H1 (cell line): Measurements from ENCODE around the gene MRPL47. TPM values are rescaled to one million over a fixed set of nuclear protein-coding genes. Genes with fewer than 3 reads are reported as not detected.

ENCODE experiments used
- CTCF ChIA-PET: fragments of 300-600 bp; sonication (Branson Sonifier 250); formaldehyde crosslinking; loops from one replicate; lab custom pipeline; 2021; ENCODE audit not compliant: partially characterized antibody; lab: Charles Lee
- POLR2A ChIA-PET: fragments of 300-600 bp; sonication (Branson Sonifier 250); formaldehyde crosslinking; loops from one replicate; lab custom pipeline; 2021; ENCODE audit warnings: inconsistent platforms; ENCODE audit not compliant: partially characterized antibody; lab: Charles Lee
- DNase-seq, 2 experiments: peaks; one replicate each; pipeline versions ENCODE4 v3.0.0 to v3.0.0-alpha.2; 2010 to 2022; ENCODE audit warnings: low spot score in 2 of 2, low read depth in 1 of 2, mixed read lengths in 1 of 2
- FAIRE-seq: peaks from 2 replicates; lab custom pipeline; 2011; peaks lifted over from hg19 to GRCh38; lab: Jason Lieb, UNC
- H2AFZ ChIP-seq: 2 replicates; pipeline ENCODE4 v1.8.1; 2012; ENCODE audit warnings: low read length, inconsistent platforms
- H2AK5ac ChIP-seq: 2 replicates; pipeline ENCODE4 v1.6.1; 2013; ENCODE audit warnings: low read depth, low read length
- H2BK120ac ChIP-seq: replicated peaks from 2 replicates; pipeline ENCODE3; 2013; ENCODE audit warnings: low read depth, low read length, inconsistent platforms
- H2BK12ac ChIP-seq: 2 replicates; pipeline ENCODE4 v1.6.1; 2013; ENCODE audit warnings: low read depth, low read length
- H2BK15ac ChIP-seq: 2 replicates; pipeline ENCODE4 v1.6.1; 2013; ENCODE audit warnings: low read length
- H2BK20ac ChIP-seq: 2 replicates; pipeline ENCODE4 v1.6.1; 2013; ENCODE audit warnings: low read length
- H2BK5ac ChIP-seq: 2 replicates; pipeline ENCODE4 v1.6.1; 2013; ENCODE audit warnings: low read depth, low read length
- H3K14ac ChIP-seq: 2 replicates; pipeline ENCODE4 v1.6.1; 2013; ENCODE audit warnings: inconsistent platforms; ENCODE audit not compliant: insufficient read length
- H3K18ac ChIP-seq: 2 replicates; pipeline ENCODE4 v1.6.1; 2013; ENCODE audit warnings: low read length; ENCODE audit errors: extremely low read depth
- H3K23ac ChIP-seq: 2 replicates; pipeline ENCODE4 v1.6.1; 2013; ENCODE audit warnings: inconsistent platforms; ENCODE audit not compliant: insufficient read length
- H3K23me2 ChIP-seq: 2 replicates; pipeline ENCODE4 v1.6.1; 2013; ENCODE audit warnings: low read depth, low read length
- H3K27ac ChIP-seq: 2 replicates; pipeline ENCODE4 v1.6.1; 2011; ENCODE audit warnings: low read depth, low read length, inconsistent platforms
- H3K27me3 ChIP-seq, 4 experiments: replicated peaks in 1 of 4; 1 replicate in 1 of 4; 2 replicates in 3 of 4; pipeline versions ENCODE4 v1.6.1 to v1.8.1; 2011 to 2013; ENCODE audit warnings: low read length in 3 of 4, mild to moderate bottlenecking in 3 of 4, inconsistent platforms in 2 of 4, mixed read lengths in 2 of 4, moderate library complexity in 1 of 4; ENCODE audit not compliant: control insufficient read depth in 3 of 4, insufficient read depth in 3 of 4; ENCODE audit errors: extremely low read depth in 1 of 4
- H3K36me3 ChIP-seq, 4 experiments: 2 replicates each; pipeline versions ENCODE4 v1.6.1 to v1.8.1; 2011 to 2013; ENCODE audit warnings: mild to moderate bottlenecking in 4 of 4, low read length in 3 of 4, moderate library complexity in 2 of 4, control low read depth in 1 of 4, inconsistent platforms in 1 of 4; ENCODE audit not compliant: insufficient read depth in 4 of 4, control insufficient read depth in 2 of 4
- H3K4ac ChIP-seq: replicated peaks from 2 replicates; pipeline ENCODE3; 2013; ENCODE audit warnings: low read length, low read depth, mixed read lengths, inconsistent platforms; ENCODE audit not compliant: insufficient read length
- H3K4me1 ChIP-seq, 4 experiments: replicated peaks in 1 of 4; 1 replicate in 1 of 4; 2 replicates in 3 of 4; pipeline versions ENCODE4 v1.6.1 to v1.8.1; 2011 to 2013; ENCODE audit warnings: low read length in 3 of 4, inconsistent platforms in 2 of 4, mixed read lengths in 1 of 4; ENCODE audit not compliant: insufficient read depth in 4 of 4, control insufficient read depth in 3 of 4
- H3K4me2 ChIP-seq, 2 experiments: 2 replicates each; pipeline versions ENCODE4 v1.6.1 to v1.8.1; 2011 to 2013; ENCODE audit warnings: low read depth in 2 of 2, low read length in 2 of 2, control low read depth in 1 of 2, inconsistent platforms in 1 of 2, mild to moderate bottlenecking in 1 of 2; ENCODE audit not compliant: insufficient read depth in 1 of 2
- H3K4me3 ChIP-seq, 4 experiments: fragments of 200-600, 300-600 bp in 1 of 4; sonication (generic), shearing (Covaris generic), sonication (Bioruptor Twin) in 1 of 4; 2 replicates each; pipeline versions ENCODE4 v1.5.1 to v1.8.1; 2011 to 2016; ENCODE audit warnings: low read length in 4 of 4, low read depth in 3 of 4, control low read depth in 2 of 4, inconsistent platforms in 2 of 4, mild to moderate bottlenecking in 2 of 4, mixed read lengths in 1 of 4, moderate library complexity in 1 of 4; ENCODE audit not compliant: insufficient read depth in 2 of 4; ENCODE audit errors: extremely low read depth in 1 of 4
- H3K56ac ChIP-seq: replicated peaks from 2 replicates; pipeline ENCODE3; 2013; ENCODE audit warnings: low read depth, mild to moderate bottlenecking, mixed read lengths, low read length, inconsistent platforms; ENCODE audit not compliant: insufficient read length
- H3K79me1 ChIP-seq: 2 replicates; pipeline ENCODE4 v1.6.1; 2013; ENCODE audit warnings: low read depth, low read length, control low read depth
- H3K79me2 ChIP-seq, 2 experiments: 2 replicates each; pipeline versions ENCODE4 v1.6.1 to v1.8.1; 2012 to 2013; ENCODE audit warnings: low read length in 2 of 2, mild to moderate bottlenecking in 2 of 2, inconsistent platforms in 1 of 2; ENCODE audit not compliant: insufficient read depth in 2 of 2, control insufficient read depth in 1 of 2
- H3K9ac ChIP-seq, 4 experiments: replicated peaks in 1 of 4; 1 replicate in 1 of 4; 2 replicates in 3 of 4; pipeline versions ENCODE4 v1.6.1 to v1.8.1; 2011 to 2013; ENCODE audit warnings: low read depth in 3 of 4, low read length in 3 of 4, control low read depth in 2 of 4, mild to moderate bottlenecking in 2 of 4, moderate library complexity in 2 of 4, inconsistent platforms in 1 of 4; ENCODE audit errors: extremely low read depth in 1 of 4
- H3K9me3 ChIP-seq, 2 experiments: 2 replicates each; pipeline versions ENCODE4 v1.6.1 to v1.8.1; 2012 to 2013; ENCODE audit warnings: mild to moderate bottlenecking in 2 of 2, moderate library complexity in 2 of 2, control low read depth in 1 of 2, inconsistent platforms in 1 of 2, low read depth in 1 of 2, low read length in 1 of 2, mixed read lengths in 1 of 2; ENCODE audit not compliant: insufficient read depth in 2 of 2
- H4K20me1 ChIP-seq, 2 experiments: replicated peaks in 1 of 2; 2 replicates each; pipeline versions ENCODE3 to v1.8.1; 2011 to 2013; ENCODE audit warnings: inconsistent platforms in 2 of 2, low read length in 2 of 2, mild to moderate bottlenecking in 1 of 2; ENCODE audit not compliant: insufficient read depth in 2 of 2, control insufficient read depth in 1 of 2
- H4K5ac ChIP-seq: 2 replicates; pipeline ENCODE4 v1.6.1; 2013; ENCODE audit warnings: low read length, low read depth, mixed read lengths, inconsistent platforms; ENCODE audit not compliant: insufficient read length
- H4K8ac ChIP-seq: 2 replicates; pipeline ENCODE4 v1.8.0; 2013; ENCODE audit warnings: mild to moderate bottlenecking, moderate library complexity, low read length, inconsistent platforms; ENCODE audit not compliant: insufficient read depth; ENCODE audit errors: extremely low read depth
- H4K91ac ChIP-seq: replicated peaks from 2 replicates; pipeline ENCODE3; 2013; ENCODE audit warnings: low read length, mixed read lengths, inconsistent platforms; ENCODE audit not compliant: insufficient read length
- ATF2 ChIP-seq: IDR thresholded peaks from 2 replicates; pipeline ENCODE4 v1.6.1; 2012; ENCODE audit warnings: low read length, inconsistent platforms
- GABPA ChIP-seq: IDR thresholded peaks from 2 replicates; pipeline ENCODE4 v1.6.1; 2011; ENCODE audit warnings: mild to moderate bottlenecking, low read length, moderate library complexity, borderline replicate concordance; ENCODE audit not compliant: insufficient read depth
- MAX ChIP-seq: IDR thresholded peaks from 2 replicates; pipeline ENCODE4 v1.6.1; 2012; ENCODE audit warnings: inconsistent platforms
- NRF1 ChIP-seq: IDR thresholded peaks from 2 replicates; pipeline ENCODE4 v1.6.1; 2011; ENCODE audit warnings: mild to moderate bottlenecking, low read depth, low read length, improper control_type of control experiment
- TCF12 ChIP-seq: IDR thresholded peaks from 2 replicates; pipeline ENCODE4 v1.6.1; 2011; ENCODE audit warnings: low read depth, mild to moderate bottlenecking, low read length
- WGBS, 2 experiments: shearing (Covaris generic) in 1 of 2; methylation state at CpG; one replicate each; pipeline versions ENCODE4 v1.1.6 to v1.1.7; 2013 to 2015; ENCODE audit warnings: low lambda C conversion rate in 2 of 2, mixed read lengths in 2 of 2, inconsistent platforms in 1 of 2, low coverage in 1 of 2, missing lambda C conversion rate in 1 of 2; ENCODE audit not compliant: insufficient replicate concordance in 2 of 2, insufficient coverage in 1 of 2, insufficient read length in 1 of 2; ENCODE audit errors: extremely low coverage in 1 of 2, missing lambda C conversion rate in 1 of 2; 5-methylcytosine and 5-hydroxymethylcytosine counted together
- long read RNA-seq, 2 experiments: library from RNA in 1 of 2; library from capped mRNA in 1 of 2; stranded (forward); transcript quantifications; one replicate each; pipeline ENCODE4 v2.0.0, GENCODE V29; 2021; ENCODE audit warnings: inconsistent platforms in 1 of 2
- polyA minus RNA-seq, 3 experiments: library from RNA; depleted of rRNA, polyadenylated mRNA; stranded (reverse); fragments of >200 nt; gene quantifications; 1 replicate in 2 of 3; 2 replicates in 1 of 3; pipeline ENCODE4 v1.2.3, GENCODE V29; 2011
- polyA plus RNA-seq, 7 experiments: library from polyadenylated mRNA; depleted of rRNA in 3 of 7; stranded (reverse) in 5 of 7; unstranded in 2 of 7; fragments of >200 nt in 5 of 7; fragments of 200-250 nt in 2 of 7; gene quantifications; 1 replicate in 5 of 7; 2 replicates in 1 of 7; 4 replicates in 1 of 7; pipeline versions ENCODE4 v1.2.1 to v1.2.3, GENCODE V29; 2011 to 2013; ENCODE audit warnings: missing spikeins in 2 of 7, mixed read lengths in 2 of 7
- total RNA-seq: library from RNA; stranded (reverse); fragmentation: NEBNext Ultra II Directional; extraction: Animal tissue kit (Norgen Biotek cat#: 25700); gene quantifications from 2 replicates; pipeline ENCODE4 v1.2.1, GENCODE V29; 2021

Gene MRPL47
- total RNA-seq, result 76.6 and 81.4 TPM in 2 replicates
- polyA plus RNA-seq (2011; rRNA removed), result 12.2 and 26.1 TPM in 2 replicates
- 43.0 TPM for polyA plus RNA-seq (2011; cell fraction: cytosol; rRNA removed)
- 8.4 TPM for polyA plus RNA-seq (2011; cell fraction: nucleus; rRNA removed)
- polyA plus RNA-seq (2012, experiment 1 of 2), result 48.2 to 95.1 TPM (median 61.8 TPM) in 4 replicates
- 17.6 TPM for polyA plus RNA-seq (2012, experiment 2 of 2)
- polyA plus RNA-seq (2013, experiment 1 of 2), result 111 TPM
- polyA plus RNA-seq (2013, experiment 2 of 2), result 114 TPM
- 10.4 and 13.5 TPM in 2 replicates for polyA minus RNA-seq (2011; rRNA and poly(A)+ RNA removed)
- polyA minus RNA-seq (2011; cell fraction: cytosol; rRNA and poly(A)+ RNA removed), result 10.6 TPM
- 16.0 TPM for polyA minus RNA-seq (2011; cell fraction: nucleus; rRNA and poly(A)+ RNA removed)
- long read RNA-seq, experiment 1, transcript MRPL47-203 (7 exons, 1,370 nt), result major isoform, 88 of 132 reads
- long read RNA-seq, experiment 1, partial matches to known transcripts, result 28 of 132 reads
- long read RNA-seq, experiment 1, other reads (novel, unspliced or antisense), result 13 of 132 reads
- long read RNA-seq, experiment 2, transcript MRPL47-203 (7 exons, 1,370 nt), result major isoform, 183 of 195 reads
- long read RNA-seq, experiment 2, partial matches to known transcripts, result 0 of 195 reads
- long read RNA-seq, experiment 2, other reads (novel, unspliced or antisense), result 12 of 195 reads

GRCh38 chr3:179604321-179605078, at the start of gene MRPL47, which contains the start of gene NDUFB5:
Gene MRPL47, minus strand, starts transcription at chr3:179604638. Its CDS starts 14 bp downstream, at chr3:179604624.
Gene NDUFB5, plus strand, starts transcription at chr3:179604794. Its CDS starts 22 bp downstream, at chr3:179604816.
- H3K9me3 ChIP-seq, result no peaks in the 10 kb centered on the region
- H3K23ac ChIP-seq, result no peak within 1 kb of the TSS
- peak within 1 kb of the TSS; percentile 98 to 100 (median 98) for H3K9ac ChIP-seq
- 1% methylated on average over 38 of the region's 45 CpGs; no CpG with 5 or more reads in 1 of the 2 experiments for WGBS, 2 experiments
- peak within 1 kb of the TSS; percentile 90; the same call in 1 of the 2 replicates for H2BK12ac ChIP-seq
- peak within 1 kb of the TSS; percentile 81 to 98 (median 98) for H3K4me3 ChIP-seq
- H3K23me2 ChIP-seq, result peaks cover 4% of the 10 kb centered on the region
- H3K4me2 ChIP-seq, result peak within 1 kb of the TSS; percentile 79 to 98
- FAIRE-seq (peak; percentile 68), DNase-seq (peak; percentile 81 to 92)
- H3K79me2 ChIP-seq, result peaks cover 0 to 46% of the 10 kb centered on the region in 2 experiments; a peak in 2 of 4 replicates
- peak within 1 kb of the TSS; percentile 82 for H3K4ac ChIP-seq
- peak within 1 kb of the TSS; percentile 98; the same call in 1 of the 2 replicates for H4K8ac ChIP-seq
- H3K56ac ChIP-seq, result peak within 1 kb of the TSS; percentile 88
- H3K27me3 ChIP-seq, result no peaks in the 10 kb centered on the region
- peak within 1 kb of the TSS; percentile 91 for H3K18ac ChIP-seq
- no peaks in the 10 kb centered on the region for H3K79me1 ChIP-seq
- H2BK120ac ChIP-seq, result no peak within 1 kb of the TSS
- no peak within 1 kb of the TSS for H2BK20ac ChIP-seq
- peak within 1 kb of the TSS; percentile 79 for H2AFZ ChIP-seq
- peak within 1 kb of the TSS; percentile 88 for H4K5ac ChIP-seq
- H2BK15ac ChIP-seq, result no peak within 1 kb of the TSS
- H4K91ac ChIP-seq, result peak within 1 kb of the TSS; percentile 59
- ChIA-PET CTCF (interaction anchor here (0.6 to 1.2 kb wide), 4 partner anchors 11 to 248 kb away, joined by 3 read pairs; no protein-coding TSS in a partner anchor), POLR2A (interaction anchor here (0.7 to 1.4 kb wide), 13 partner anchors 10 to 258 kb away, joined by 3 to 7 read pairs (median 3); partner anchors contain the start of genes MFN1 and USP13)
- no peaks in the 10 kb centered on the region for H3K4me1 ChIP-seq
- H2AK5ac ChIP-seq, result no peak within 1 kb of the TSS
- H3K27ac ChIP-seq, result peak within 1 kb of the TSS; percentile 93
- H4K20me1 ChIP-seq, result no peaks in the 10 kb centered on the region
- peaks cover 4 to 34% (median 17%) of the 10 kb centered on the region in 4 experiments; a peak in 6 of 8 replicates for H3K36me3 ChIP-seq
- no peak within 1 kb of the TSS for H3K14ac ChIP-seq
- peak within 1 kb of the TSS; percentile 94 for H2BK5ac ChIP-seq
- TF ChIP-seq GABPA, result peak; percentile 95
- no peak for TF ChIP-seq TCF12
- 0 out of 2 replicates have a peak, but pooled peaks have one; percentile 30 for TF ChIP-seq MAX
- TF ChIP-seq NRF1, result no peak
- peak; percentile 61 for TF ChIP-seq ATF2
